Left ventricle myocardium inferior (tissue), 1 donor: ENCODE results near the gene XPR1. TPM values are rescaled to one million over a fixed set of nuclear protein-coding genes. Genes with fewer than 3 reads are reported as not detected.

ENCODE experiments used
- DNase-seq: peaks from one replicate; pipeline ENCODE4 v3.0.0-alpha.2; 2020
- H3K27ac ChIP-seq: fragments of 200-600 bp; replicated peaks from 2 replicates; pipeline ENCODE4 v1.8.0; 2021
- H3K27me3 ChIP-seq: fragments of 200-600 bp; 2 replicates; pipeline ENCODE4 v1.8.0; 2021; ENCODE audit warnings: low read depth
- H3K36me3 ChIP-seq: fragments of 200-600 bp; 2 replicates; pipeline ENCODE4 v1.8.0; 2021
- H3K4me1 ChIP-seq: fragments of 200-600 bp; 2 replicates; pipeline ENCODE4 v1.8.0; 2021
- H3K4me3 ChIP-seq: fragments of 200-600 bp; 2 replicates; pipeline ENCODE4 v1.8.0; 2021; ENCODE audit warnings: mild to moderate bottlenecking, moderate library complexity
- H3K9me3 ChIP-seq: fragments of 200-600 bp; replicated peaks from 2 replicates; pipeline ENCODE4 v1.8.0; 2021
- intact Hi-C: fragments of 100-400 bp; cut with micrococcal nuclease; formaldehyde crosslinking; loops from one replicate; pipeline ENCODE4 v1.11.0; 2022
- total RNA-seq: library from RNA; stranded (reverse); fragmentation: NEBNext Ultra II Directional; extraction: Animal tissue kit (Norgen Biotek cat#: 25700); gene quantifications from one replicate; pipeline ENCODE4 v1.2.1, GENCODE V29; 2021
- TF ChIP-seq, protein P1 (sequence below): fragments of 200-600 bp; IDR thresholded peaks from 2 replicates; pipeline ENCODE4 v1.8.0; 2021; ENCODE audit warnings: antibody characterized with exemption, mild to moderate bottlenecking, borderline replicate concordance
- donor health status: DM: no; HTN: yes; CAD: no; lungs with severe emphysema.

XPR1 gene
- total RNA-seq, 1 donor from 2014 or later = 60.4 TPM

DNA sequence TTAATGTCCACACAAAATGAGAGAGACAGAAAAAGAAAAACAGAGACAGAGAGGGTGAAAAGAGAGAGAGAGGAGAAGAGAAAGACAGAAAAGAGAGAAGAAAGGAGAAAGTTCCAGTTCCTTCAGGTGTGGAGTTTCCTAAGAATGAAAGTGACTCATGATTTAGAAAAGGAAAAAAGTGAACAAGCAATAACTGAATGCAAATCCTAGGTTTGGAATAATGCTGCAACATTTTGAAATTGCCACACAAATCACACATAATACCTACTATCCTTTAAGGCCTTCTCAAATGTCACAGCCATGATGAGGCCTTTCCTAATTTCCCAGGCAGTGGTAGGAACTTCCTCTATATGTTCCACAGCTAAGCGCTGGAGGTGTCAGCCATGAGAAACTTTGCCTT, 31.5 kb upstream of the XPR1 start:
- Histone ChIP-seq H3K27ac (no peak overlapping the region), H3K4me3 (no peak overlapping the region), H3K9me3 (no peaks in the 10 kb centered on the region), H3K36me3 (no peaks in the 10 kb centered on the region), H3K27me3 (no peaks in the 10 kb centered on the region), H3K4me1 (peaks cover 32% of the 10 kb centered on the region)
- TF ChIP-seq, protein P1, sequence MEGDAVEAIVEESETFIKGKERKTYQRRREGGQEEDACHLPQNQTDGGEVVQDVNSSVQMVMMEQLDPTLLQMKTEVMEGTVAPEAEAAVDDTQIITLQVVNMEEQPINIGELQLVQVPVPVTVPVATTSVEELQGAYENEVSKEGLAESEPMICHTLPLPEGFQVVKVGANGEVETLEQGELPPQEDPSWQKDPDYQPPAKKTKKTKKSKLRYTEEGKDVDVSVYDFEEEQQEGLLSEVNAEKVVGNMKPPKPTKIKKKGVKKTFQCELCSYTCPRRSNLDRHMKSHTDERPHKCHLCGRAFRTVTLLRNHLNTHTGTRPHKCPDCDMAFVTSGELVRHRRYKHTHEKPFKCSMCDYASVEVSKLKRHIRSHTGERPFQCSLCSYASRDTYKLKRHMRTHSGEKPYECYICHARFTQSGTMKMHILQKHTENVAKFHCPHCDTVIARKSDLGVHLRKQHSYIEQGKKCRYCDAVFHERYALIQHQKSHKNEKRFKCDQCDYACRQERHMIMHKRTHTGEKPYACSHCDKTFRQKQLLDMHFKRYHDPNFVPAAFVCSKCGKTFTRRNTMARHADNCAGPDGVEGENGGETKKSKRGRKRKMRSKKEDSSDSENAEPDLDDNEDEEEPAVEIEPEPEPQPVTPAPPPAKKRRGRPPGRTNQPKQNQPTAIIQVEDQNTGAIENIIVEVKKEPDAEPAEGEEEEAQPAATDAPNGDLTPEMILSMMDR = no peak
- intact Hi-C loops = no loop called here
- no peak for DNase-seq

DNA sequence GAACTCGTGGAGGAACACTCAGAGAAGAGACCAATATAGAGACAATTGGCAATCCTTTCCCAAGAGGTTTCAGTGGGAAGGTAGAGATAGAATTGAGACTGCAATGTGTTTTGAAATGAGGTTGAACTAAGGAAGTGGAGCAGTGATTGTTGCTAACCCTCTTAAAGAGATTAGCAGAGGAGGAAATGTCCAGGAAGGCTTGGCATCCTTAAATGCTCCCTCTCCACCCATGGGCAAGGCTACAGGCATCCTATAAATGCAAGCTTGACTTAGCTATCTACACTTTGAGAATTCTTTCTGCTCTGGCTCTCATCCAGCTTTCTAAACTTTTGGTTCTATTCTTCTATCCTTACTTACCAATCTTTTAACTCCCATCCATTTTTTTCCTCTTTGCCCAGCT, 30.3 kb upstream of the XPR1 start:
- no peak for DNase-seq
- H3K27ac ChIP-seq = peak overlapping the region; percentile 32
- no peaks in the 10 kb centered on the region for H3K9me3 ChIP-seq
- no peaks in the 10 kb centered on the region for H3K36me3 ChIP-seq
- H3K4me1 ChIP-seq = peaks cover 32% of the 10 kb centered on the region
- TF ChIP-seq, protein P1 = no peak
- intact Hi-C loops = no loop called here
- no peaks in the 10 kb centered on the region for H3K27me3 ChIP-seq
- H3K4me3 ChIP-seq = no peak overlapping the region

DNA sequence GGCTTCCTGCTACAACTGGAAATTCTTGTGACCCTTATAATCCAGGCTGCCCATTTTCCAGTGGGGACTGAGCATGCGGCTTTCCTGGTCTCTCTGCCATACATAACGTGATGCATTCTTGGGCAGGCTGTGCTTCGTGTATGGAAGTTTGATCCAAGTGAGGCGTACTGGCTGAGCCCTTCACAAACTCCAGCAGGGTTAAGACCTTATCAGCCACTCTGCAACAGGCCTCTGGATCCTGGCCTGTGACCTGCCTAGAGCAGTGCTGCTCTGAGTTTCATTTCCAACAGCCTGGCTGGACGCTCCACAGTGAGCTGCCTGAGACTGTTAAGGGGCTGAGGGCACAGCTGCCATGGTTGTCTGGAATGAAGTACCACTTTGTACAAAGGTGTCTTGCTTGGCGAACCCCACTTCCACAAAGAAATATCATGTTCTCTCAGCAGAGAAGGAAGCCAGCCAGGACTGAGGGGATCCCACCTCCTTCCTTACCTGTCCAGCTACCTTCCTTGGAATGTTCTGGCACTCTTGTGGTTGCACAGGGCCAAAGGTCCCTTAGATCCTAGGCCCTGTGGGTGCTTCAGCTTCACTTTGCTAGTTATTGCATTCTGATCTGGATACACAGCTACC, 28.5 kb upstream of the XPR1 start:
- Histone ChIP-seq H3K9me3 (no peaks in the 10 kb centered on the region), H3K27ac (peak overlapping the region; percentile 85), H3K36me3 (no peaks in the 10 kb centered on the region), H3K27me3 (no peaks in the 10 kb centered on the region), H3K4me1 (peaks cover 32% of the 10 kb centered on the region), H3K4me3 (no peak overlapping the region)
- TF ChIP-seq, protein P1 = no peak
- intact Hi-C loops = no loop called here
- peak; percentile 40 for DNase-seq

DNA sequence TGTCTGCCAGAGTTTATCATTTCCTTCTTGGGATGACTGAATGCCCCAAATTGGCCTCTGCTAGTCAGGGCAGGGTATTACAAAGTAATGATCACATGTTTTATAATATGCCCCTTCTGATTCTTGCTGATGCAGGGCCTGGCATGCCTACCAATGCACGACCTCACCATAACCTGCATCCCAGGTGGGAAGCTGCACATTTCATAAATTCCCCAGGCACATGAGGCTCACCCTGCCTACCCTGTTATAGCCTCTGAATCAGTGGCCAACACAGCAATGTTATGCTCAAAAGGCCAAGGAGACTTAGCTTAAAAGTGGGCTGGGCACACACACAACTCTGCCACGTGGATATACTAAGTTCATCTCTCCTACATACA, 28.0 kb upstream of the XPR1 start:
- H3K36me3 ChIP-seq = no peaks in the 10 kb centered on the region
- no peak overlapping the region for H3K4me3 ChIP-seq
- DNase-seq = no peak
- H3K4me1 ChIP-seq = peaks cover 32% of the 10 kb centered on the region
- no peaks in the 10 kb centered on the region for H3K27me3 ChIP-seq
- peak overlapping the region; percentile 85 for H3K27ac ChIP-seq
- no peaks in the 10 kb centered on the region for H3K9me3 ChIP-seq
- TF ChIP-seq, protein P1 = no peak
- intact Hi-C loops = no loop called here

DNA sequence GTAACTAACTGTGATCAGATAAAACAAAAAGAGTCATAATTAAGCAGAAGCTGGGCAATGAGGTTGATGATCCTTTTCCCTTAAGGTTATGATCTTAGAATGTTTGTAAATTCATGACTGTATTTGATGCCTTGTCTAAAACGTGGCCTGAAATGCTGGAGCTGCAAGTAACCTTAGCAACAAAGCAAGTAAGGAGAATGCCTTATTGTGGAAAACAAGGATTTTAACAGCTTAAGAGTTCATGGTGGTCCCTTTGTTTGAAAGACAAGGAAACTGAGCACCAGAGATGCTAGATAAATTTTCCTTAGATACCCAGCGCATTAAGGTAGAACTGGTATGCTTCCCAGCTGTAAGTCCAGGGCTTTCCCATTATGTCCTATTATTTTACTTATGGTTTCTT, 25.7 kb upstream of the XPR1 start:
- Histone ChIP-seq H3K27me3 (no peaks in the 10 kb centered on the region), H3K4me3 (no peak overlapping the region), H3K9me3 (no peaks in the 10 kb centered on the region), H3K27ac (no peak overlapping the region), H3K36me3 (no peaks in the 10 kb centered on the region), H3K4me1 (peaks cover 42% of the 10 kb centered on the region)
- no peak for DNase-seq
- intact Hi-C loops = no loop called here
- TF ChIP-seq, protein P1 = no peak
